HepG2 (cell line): Measurements from ENCODE around the gene F12. TPM values are rescaled to one million over a fixed set of nuclear protein-coding genes. Genes with fewer than 3 reads are reported as not detected.

Source experiments
- ATAC-seq: fragments of 200-7000 bp; cut with Tn5 transposase; 3 replicates; pipeline ENCODE4 v1.9.1; 2020; ENCODE audit warnings: mild to moderate bottlenecking, moderate library complexity
- BruUV-seq: library from RNA; stranded (reverse); fragments of 400-500 nt; replicated peaks from 2 replicates; lab custom pipeline; 2021; lab: Mats Ljungman, UMichigan
- CTCF ChIA-PET: fragments of 300-600 bp; formaldehyde crosslinking; extraction: SDS; loops from one replicate; lab custom pipeline; 2021; ENCODE audit warnings: low total read pairs, inconsistent platforms, low intra/inter-chr PET ratio; lab: Yijun Ruan, JAX
- POLR2A ChIA-PET: fragments of 350-600 bp; sonication (Branson Sonifier 250); formaldehyde crosslinking; loops from one replicate; lab custom pipeline; 2020; ENCODE audit warnings: antibody characterized with exemption, inconsistent platforms; lab: Yijun Ruan, JAX
- DNase-seq: peaks from one replicate; pipeline ENCODE4 v3.0.0-alpha.2; 2015; ENCODE audit warnings: low spot score
- FAIRE-seq: peaks from 3 replicates; lab custom pipeline; 2011; peaks lifted over from hg19 to GRCh38; lab: Jason Lieb, UNC
- H2AFZ ChIP-seq: one replicate; pipeline ENCODE4 v1.6.1; 2011; ENCODE audit warnings: low read length, inconsistent platforms
- H3K27ac ChIP-seq: fragments of 300-600 bp; 3 replicates; pipeline ENCODE4 v1.8.0; 2011; ENCODE audit warnings: mixed run types, mild to moderate bottlenecking, mixed read lengths, low read length, inconsistent platforms; ENCODE audit not compliant: insufficient read depth; ENCODE audit errors: extremely low read length
- H3K27me3 ChIP-seq, 2 experiments: fragments of 200-600 bp in 1 of 2; 2 replicates in 1 of 2; 3 replicates in 1 of 2; pipeline versions ENCODE4 v1.6.0 to v1.8.0; 2011; ENCODE audit warnings: low read length in 2 of 2, mild to moderate bottlenecking in 2 of 2, moderate library complexity in 2 of 2, inconsistent platforms in 1 of 2; ENCODE audit not compliant: insufficient read depth in 2 of 2, control insufficient read depth in 1 of 2
- H3K36me3 ChIP-seq, 2 experiments: fragments of 200-600 bp in 1 of 2; replicated peaks in 1 of 2; 2 replicates in 1 of 2; 3 replicates in 1 of 2; pipeline versions ENCODE4 v1.5.1 to v1.8.0; 2011; ENCODE audit warnings: low read length in 2 of 2, inconsistent platforms in 1 of 2; ENCODE audit not compliant: insufficient read depth in 2 of 2, control insufficient read depth in 1 of 2
- H3K4me1 ChIP-seq: 2 replicates; pipeline ENCODE4 v1.5.1; 2012; ENCODE audit warnings: low read length, inconsistent platforms; ENCODE audit not compliant: insufficient read depth
- H3K4me2 ChIP-seq: 2 replicates; pipeline ENCODE4 v1.6.0; 2011; ENCODE audit warnings: low read depth, low read length, inconsistent platforms
- H3K4me3 ChIP-seq, 3 experiments: fragments of 200-600 bp in 1 of 3; sonication (generic), shearing (Covaris generic) in 1 of 3; replicated peaks in 1 of 3; 2 replicates each; pipeline ENCODE4 v1.5.1; 2011 to 2016; ENCODE audit warnings: low read length in 3 of 3, inconsistent platforms in 2 of 3, low read depth in 2 of 3, mild to moderate bottlenecking in 2 of 3, control low read depth in 1 of 3, mixed read lengths in 1 of 3; ENCODE audit not compliant: insufficient read depth in 1 of 3
- H3K79me2 ChIP-seq: one replicate; pipeline ENCODE4 v1.6.1; 2011; ENCODE audit warnings: low read length, inconsistent platforms; ENCODE audit not compliant: insufficient read depth
- H3K9ac ChIP-seq: 2 replicates; pipeline ENCODE4 v1.6.0; 2011; ENCODE audit warnings: mild to moderate bottlenecking, low read depth, low read length, inconsistent platforms; ENCODE audit not compliant: insufficient read depth
- H3K9me3 ChIP-seq: 2 replicates; pipeline ENCODE4 v1.5.1; 2012; ENCODE audit warnings: mild to moderate bottlenecking, low read length
- H4K20me1 ChIP-seq: 2 replicates; pipeline ENCODE4 v1.6.0; 2011; ENCODE audit warnings: inconsistent platforms, mild to moderate bottlenecking, low read length, moderate library complexity; ENCODE audit not compliant: insufficient read depth
- NFE2 ChIP-seq: sonication (generic); formaldehyde crosslinking; IDR thresholded peaks from 2 replicates; pipeline ENCODE4 v1.4.0; 2020; ENCODE audit warnings: missing genetic modification reagents
- TFE3 ChIP-seq: IDR thresholded peaks from 2 replicates; pipeline ENCODE4 v1.6.1; 2016
- ZBTB38 ChIP-seq: sonication (generic); formaldehyde crosslinking; IDR thresholded peaks from 2 replicates; pipeline ENCODE4 v1.5.1; 2020; ENCODE audit warnings: mild to moderate bottlenecking, missing genetic modification reagents
- ZBTB46 ChIP-seq: sonication (generic); formaldehyde crosslinking; IDR thresholded peaks from 2 replicates; pipeline ENCODE4 v1.4.0; 2020; ENCODE audit warnings: mild to moderate bottlenecking, missing genetic modification reagents, borderline replicate concordance
- ZKSCAN1 ChIP-seq: fragments of 150-350 bp; IDR thresholded peaks from 2 replicates; pipeline ENCODE4 v1.6.1; 2014; ENCODE audit warnings: low read length
- ZNF121 ChIP-seq: sonication (generic); formaldehyde crosslinking; IDR thresholded peaks from 2 replicates; pipeline ENCODE4 v1.5.0; 2020; ENCODE audit warnings: mild to moderate bottlenecking, missing genetic modification reagents
- ZNF576 ChIP-seq: sonication (generic); formaldehyde crosslinking; IDR thresholded peaks from 2 replicates; pipeline ENCODE4 v1.4.0; 2020; ENCODE audit warnings: mild to moderate bottlenecking, missing genetic modification reagents
- ZNF703 ChIP-seq: sonication (generic); formaldehyde crosslinking; IDR thresholded peaks from 2 replicates; pipeline ENCODE4 v1.5.1; 2020; ENCODE audit warnings: missing genetic modification reagents, mild to moderate bottlenecking, moderate library complexity, borderline replicate concordance
- ZNF883 ChIP-seq: sonication (generic); formaldehyde crosslinking; IDR thresholded peaks from 2 replicates; pipeline ENCODE4 v1.5.1; 2020; ENCODE audit warnings: mild to moderate bottlenecking, missing genetic modification reagents; ENCODE audit errors: not compliant biosample characterization
- WGBS: methylation state at CpG from one replicate; pipeline ENCODE4 v1.1.6; 2017; ENCODE audit warnings: low lambda C conversion rate; 5-methylcytosine and 5-hydroxymethylcytosine counted together
- in situ Hi-C: cut with HindIII; loops from 2 replicates; pipeline ENCODE4 v1.10.0; 2017; ENCODE audit warnings: low pct_unique_long_range_greater_than_20kb; ENCODE audit not compliant: extremely low pct_ligation_motif_present
- intact Hi-C: fragments of 100-400 bp; cut with micrococcal nuclease; formaldehyde crosslinking; loops from one replicate; pipeline ENCODE4 v1.10.0; 2022; ENCODE audit not compliant: unreplicated experiment
- polyA plus RNA-seq, 8 experiments: library from polyadenylated mRNA; depleted of rRNA in 3 of 8; stranded (reverse) in 7 of 8; unstranded in 1 of 8; fragments of >200 nt; fragmentation: Illumina TruSeq in 4 of 8; extraction: Trizol in 4 of 8; gene quantifications; 2 replicates each; pipeline versions ENCODE4 v1.2.1 to v1.2.3, GENCODE V29; 2011 to 2016; ENCODE audit warnings: low read depth in 4 of 8, missing spikeins in 1 of 8, mixed read lengths in 1 of 8; ENCODE audit not compliant: insufficient read depth in 1 of 8
- total RNA-seq, 5 experiments: library from RNA; depleted of rRNA; stranded (reverse); fragments of >200 nt; fragmentation: Illumina TruSeq; extraction: Trizol; gene quantifications; 2 replicates each; pipeline ENCODE4 v1.2.3, GENCODE V29; 2016; ENCODE audit warnings: low read depth in 1 of 5

The F12 gene
- total and polyA plus RNA-seq, 2 of the 13 experiments (the other 11 are each of a cell fraction or from before 2014, with no cell fraction given) = 2.5 to 3.0 TPM

- 0 out of 2 replicates have a peak, but pooled peaks have one; percentile 13 for TF ChIP-seq TFE3 (CRISPR knock-in tag)
- TF ChIP-seq ZNF703 (CRISPR knock-in tag) = no peak
- TF ChIP-seq ZNF883 (CRISPR knock-in tag) = peak; percentile 34
- TF ChIP-seq ZBTB38 = peak; percentile 85; the same call in 1 of the 2 replicates
- no peak for TF ChIP-seq ZBTB46 (CRISPR knock-in tag)
- TF ChIP-seq NFE2 (CRISPR knock-in tag) = no peak
- no peak for TF ChIP-seq ZKSCAN1
Observed at GRCh38 chr5:177382423-177383029, 26.8 kb downstream of the F12 start (continued).

GRCh38 chr5:177380805-177381126, 28.6 kb downstream of the F12 start:
- no peak overlapping the region for H3K27ac ChIP-seq
- BruUV-seq = no TSS peak
- H4K20me1 ChIP-seq = no peaks in the 10 kb centered on the region
- H3K4me3 ChIP-seq = no peak overlapping the region
- intact Hi-C loops (no loop called here), in situ Hi-C loops (no loop called here)
- no peaks in the 10 kb centered on the region for H3K9me3 ChIP-seq
- WGBS = over 99% methylated on average over 6 of the region's 6 CpGs
- TF ChIP-seq ZNF121 (CRISPR knock-in tag) = peak; percentile 81
- no peak for TF ChIP-seq ZNF576 (CRISPR knock-in tag)
- POLR2A ChIA-PET = interaction anchor here (1.0 to 4.9 kb wide), 3 partner anchors 9 to 116 kb away, joined by 3 to 239 read pairs (median 28); partner anchors contain the start of gene PDLIM7
- no peaks in the 10 kb centered on the region for H3K36me3 ChIP-seq
- no peaks in the 10 kb centered on the region for H3K79me2 ChIP-seq
- H3K27me3 ChIP-seq = peaks cover 6 to 7% of the 10 kb centered on the region in 2 experiments; a peak in 3 of 5 replicates
- H3K9ac ChIP-seq = no peak overlapping the region
- H2AFZ ChIP-seq = no peak overlapping the region
- peaks cover 85% of the 10 kb centered on the region for H3K4me1 ChIP-seq
- ATAC-seq = no peak
- CTCF ChIA-PET = no interaction called here
- no peak overlapping the region for H3K4me2 ChIP-seq
- no peak for FAIRE-seq
- DNase-seq = no peak
